HG02973 (cell line): ENCODE data around the gene LSAMP.
A peak's percentile ranks its signal among the peaks of the same experiment; 100 is the strongest.
"Not testable (repeated sequence)": the region's sequence is repeated elsewhere in the genome, so short reads cannot be mapped to it uniquely, and the experiment has no call there.

Source experiments
- ATAC-seq: cut with Tn5 transposase; IDR thresholded peaks from one replicate; pipeline ENCODE4 v1.9.1; 2021; ENCODE audit warnings: moderate library complexity; ENCODE audit not compliant: unreplicated experiment

The LSAMP gene

DNA sequence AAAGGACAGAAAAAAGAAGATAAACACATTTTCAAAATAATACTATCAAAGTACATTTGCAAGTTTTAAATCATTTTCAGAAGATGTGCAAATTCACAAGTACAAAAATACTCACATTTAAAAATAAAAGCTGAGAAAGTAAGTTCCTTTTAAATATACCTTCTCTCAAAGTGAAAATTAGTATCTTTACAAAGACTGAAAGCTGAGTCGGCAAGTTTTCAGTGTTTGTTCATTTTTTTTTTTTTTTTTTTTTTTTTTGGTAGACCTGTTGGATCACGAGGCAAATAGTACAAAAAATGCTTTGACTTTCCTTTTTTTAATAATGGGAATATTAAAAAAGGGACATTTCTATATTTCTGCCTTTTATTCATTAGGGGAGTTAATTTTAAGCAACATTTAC is 317.8 kb downstream of the LSAMP start:
- no peak for ATAC-seq

DNA sequence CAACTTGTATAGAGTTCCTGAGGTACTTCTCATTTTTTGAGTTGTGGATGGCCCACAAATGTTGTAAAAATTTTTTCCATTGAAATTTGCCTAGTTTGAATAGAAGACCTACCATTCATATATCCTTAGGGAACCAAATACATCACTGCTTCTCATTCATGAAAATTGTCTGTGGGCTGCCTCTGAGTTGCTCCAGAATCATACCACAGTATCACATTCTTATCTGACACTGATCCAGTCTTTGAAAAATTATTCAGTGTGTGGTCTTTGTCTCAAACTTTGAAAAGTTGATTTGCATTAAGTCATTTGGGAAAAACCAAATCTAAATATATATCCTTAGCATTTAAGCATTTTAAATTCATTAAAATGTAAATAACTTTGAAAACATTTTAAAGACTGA is 321.1 kb downstream of the LSAMP start:
- ATAC-seq = no peak

DNA sequence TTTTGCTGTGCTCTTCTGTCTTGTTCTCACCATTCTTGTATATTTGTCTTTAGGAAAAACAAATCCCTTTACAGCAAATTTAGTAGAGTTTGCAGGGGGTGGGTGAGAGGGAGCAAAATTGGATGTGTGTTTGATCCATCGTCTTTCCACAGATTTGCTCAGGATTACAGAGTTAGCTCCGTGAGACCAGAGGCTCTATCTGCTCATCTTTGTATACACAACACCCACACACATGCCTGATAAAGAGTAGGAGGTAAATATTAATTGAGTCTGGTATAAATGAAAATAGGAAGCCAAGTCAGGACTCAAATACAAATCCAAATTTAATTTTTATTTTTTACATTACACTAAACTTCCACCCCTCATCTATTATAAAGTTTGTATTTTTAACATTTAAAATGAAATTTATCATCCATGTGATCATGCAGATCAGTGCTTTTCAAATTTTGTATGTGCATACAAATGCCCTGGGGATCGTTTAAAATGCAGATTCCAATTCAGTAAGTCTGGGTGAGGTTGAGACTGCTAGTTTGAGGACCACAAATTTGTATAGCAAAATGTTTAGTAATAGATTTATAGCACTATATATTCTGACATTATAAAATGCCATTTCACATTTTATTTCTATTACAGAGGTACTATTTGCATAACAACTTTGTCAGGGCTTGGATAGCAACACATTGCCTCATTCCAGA is 326.7 kb downstream of the LSAMP start:
- no peak for ATAC-seq

DNA sequence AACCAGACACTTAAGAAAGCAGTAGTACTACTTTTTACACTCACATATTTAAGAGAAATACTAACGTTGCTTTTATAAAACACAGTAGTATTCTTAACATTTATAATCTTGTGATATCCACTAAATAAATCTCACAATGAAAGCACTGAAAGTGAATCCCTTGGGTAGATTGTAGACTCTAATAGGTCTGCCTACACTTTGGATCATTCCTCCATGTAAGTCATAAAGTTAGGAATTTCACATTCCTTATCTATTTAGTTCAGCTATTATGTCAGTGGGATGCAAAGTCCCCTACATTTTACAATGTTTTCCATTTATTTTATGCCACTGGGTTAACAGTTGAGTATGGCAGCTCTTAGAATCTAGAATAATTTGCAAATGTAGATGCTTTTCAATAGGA is 330.7 kb downstream of the LSAMP start:
- ATAC-seq = no peak

DNA sequence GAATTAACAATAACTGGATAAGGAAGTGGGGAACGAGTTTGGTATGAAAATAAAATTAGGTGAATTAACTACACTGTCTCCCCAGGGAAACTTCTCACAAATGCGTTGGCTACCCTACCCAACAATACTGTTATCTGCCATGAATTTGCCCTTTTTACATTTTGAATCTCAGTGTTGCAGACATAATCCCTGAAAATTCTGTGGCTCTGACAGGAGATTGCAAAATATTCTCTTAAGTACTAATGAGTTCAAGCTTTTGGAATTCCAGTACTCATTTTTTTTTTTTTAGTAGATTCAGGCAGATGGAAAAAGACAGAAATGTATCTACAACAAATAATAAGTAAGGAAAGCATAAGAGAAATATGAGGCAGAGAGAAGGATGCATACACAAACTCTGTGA is 332.6 kb downstream of the LSAMP start:
- ATAC-seq = no peak

DNA sequence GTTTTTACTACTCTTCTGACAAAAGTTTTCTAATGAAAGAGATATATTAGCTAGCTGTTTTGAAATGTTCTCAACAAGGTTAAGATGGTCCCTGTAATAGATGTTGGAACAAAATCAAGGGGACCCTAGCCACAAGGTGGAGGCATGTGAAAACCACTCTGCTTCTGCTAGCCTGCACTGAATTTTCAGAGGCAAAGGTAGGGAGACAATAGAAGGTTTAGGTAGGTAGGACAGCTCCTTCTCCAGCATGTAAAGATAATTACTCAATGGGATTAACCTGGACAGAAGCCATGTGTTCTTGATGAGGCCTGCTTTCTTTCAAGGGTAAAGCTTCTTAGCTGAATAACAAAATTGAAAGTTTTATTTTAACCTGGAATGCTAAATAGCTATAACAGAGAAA is 333.5 kb downstream of the LSAMP start:
- ATAC-seq = no peak

DNA sequence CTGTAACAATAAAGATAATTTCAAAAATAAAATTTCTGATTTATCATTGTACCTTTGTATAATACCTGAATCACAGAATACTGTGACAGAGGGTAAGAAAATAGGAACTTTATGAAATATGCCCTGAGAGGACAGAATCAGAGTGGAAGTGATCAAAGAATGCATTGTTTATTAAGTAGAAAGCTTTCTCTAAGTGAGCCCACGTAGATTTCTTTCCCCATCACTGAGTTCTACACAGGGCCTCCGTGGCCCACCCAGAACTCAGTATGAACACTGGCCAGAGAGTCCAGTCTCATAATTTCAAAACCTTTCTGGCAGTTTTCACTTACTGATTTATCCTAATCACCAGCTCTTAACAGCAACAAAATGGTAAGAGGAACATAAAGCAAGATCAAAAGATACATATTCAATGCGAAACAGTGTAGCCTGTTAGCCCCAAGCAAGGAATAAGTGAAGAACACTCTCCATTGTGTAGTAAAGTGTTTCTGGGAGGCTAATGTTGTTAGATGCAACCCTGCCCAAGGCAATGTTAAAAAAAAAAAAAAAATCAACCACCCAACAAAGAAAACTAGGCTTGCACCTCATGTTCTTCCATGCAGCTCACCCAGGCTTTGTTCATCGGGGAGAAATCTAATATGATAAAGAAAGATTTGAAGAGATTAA is 341.3 kb downstream of the LSAMP start:
- ATAC-seq = no peak

DNA sequence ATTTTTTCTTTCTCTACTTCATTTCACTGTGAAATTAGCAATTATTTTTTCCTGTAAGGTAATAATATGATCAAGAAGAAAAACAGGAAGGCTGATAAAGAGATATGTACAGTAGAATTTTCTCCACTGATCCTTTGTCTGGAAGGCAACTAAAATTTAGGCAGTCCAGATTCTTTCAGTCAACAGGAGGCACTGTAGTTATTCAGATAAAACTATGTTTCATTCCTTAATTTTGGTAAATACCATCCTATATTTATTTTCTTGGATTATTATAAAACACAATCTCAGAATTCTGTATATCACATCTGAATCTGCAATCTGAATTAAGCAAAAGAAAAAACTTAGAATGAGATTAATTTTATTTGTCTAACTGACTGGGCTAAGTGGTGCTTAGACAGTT is 343.2 kb downstream of the LSAMP start:
- ATAC-seq = no peak

DNA sequence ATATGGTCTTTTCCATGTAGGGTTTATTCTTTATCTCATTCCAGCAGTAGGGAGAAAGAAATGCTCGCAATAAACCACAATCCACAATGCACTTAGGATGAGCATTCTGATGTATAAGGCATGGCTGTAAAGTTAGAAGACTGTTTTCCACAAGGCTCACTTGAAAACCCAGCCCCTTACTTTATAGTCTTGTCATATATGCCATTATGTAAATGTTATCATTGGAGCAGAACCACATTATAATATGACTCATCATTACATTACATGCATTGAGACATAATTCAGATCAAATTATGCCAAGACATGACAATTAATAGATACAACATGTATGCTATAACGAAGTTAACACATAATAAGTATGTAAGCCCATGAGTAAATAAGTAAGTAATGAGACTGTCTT is 348.1 kb downstream of the LSAMP start:
- no peak for ATAC-seq

DNA sequence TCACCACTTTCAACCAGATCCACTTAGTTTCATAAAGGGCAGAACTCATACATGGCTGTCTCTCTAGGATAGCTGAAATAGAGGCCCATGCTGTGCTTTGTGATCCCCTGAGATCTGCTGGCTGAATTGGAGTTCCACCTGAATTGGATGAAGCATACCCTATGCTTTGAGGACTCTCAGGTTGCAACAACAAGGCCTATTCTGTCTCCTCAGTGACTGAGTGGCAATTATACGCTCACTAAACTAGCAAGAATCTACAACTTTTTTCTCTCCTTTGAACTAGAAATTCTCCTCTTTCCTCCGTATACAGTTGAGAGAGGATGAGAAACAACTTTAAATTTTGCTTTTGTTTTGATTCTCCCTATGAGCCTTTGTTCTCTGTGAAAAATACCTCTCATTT is 348.7 kb downstream of the LSAMP start:
- no peak for ATAC-seq

DNA sequence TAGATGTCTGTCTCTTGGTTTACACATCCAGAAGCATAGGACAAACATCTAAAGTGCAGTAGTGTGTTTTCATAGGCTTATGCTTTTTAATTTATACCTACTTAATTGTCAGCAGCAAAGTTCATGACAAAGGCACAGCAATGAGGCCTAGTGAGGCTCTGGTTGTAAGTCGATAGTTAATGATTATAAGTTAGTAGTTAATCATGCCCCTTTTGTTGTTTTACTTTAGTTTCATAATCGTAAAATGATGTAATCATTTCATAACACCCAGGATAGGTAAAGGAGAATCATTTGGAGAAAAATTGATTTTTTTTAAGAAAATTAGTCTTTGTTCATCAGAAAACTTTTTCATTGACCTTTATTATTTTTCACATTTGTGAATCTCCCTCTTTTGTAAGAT is 351.9 kb downstream of the LSAMP start:
- ATAC-seq = no peak

DNA sequence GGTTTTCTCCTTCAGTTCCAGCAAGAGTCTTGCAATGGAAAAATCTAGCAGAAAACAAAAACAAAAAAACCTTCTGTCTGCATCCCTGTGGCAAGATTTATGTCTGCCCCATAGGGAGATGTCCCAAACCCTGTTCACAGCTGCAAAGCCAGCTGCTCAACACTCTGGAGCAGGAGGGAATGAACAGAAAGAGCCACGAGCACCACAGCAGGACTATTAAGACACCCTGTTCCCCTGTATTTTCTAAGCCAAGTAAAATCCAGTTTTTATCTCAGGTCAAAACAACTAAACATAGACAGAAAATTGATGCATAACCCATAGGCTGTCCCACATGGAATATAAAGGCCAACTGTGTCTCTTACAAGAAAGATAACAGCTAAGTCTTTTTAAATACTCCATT is 357.9 kb downstream of the LSAMP start:
- ATAC-seq = no peak

DNA sequence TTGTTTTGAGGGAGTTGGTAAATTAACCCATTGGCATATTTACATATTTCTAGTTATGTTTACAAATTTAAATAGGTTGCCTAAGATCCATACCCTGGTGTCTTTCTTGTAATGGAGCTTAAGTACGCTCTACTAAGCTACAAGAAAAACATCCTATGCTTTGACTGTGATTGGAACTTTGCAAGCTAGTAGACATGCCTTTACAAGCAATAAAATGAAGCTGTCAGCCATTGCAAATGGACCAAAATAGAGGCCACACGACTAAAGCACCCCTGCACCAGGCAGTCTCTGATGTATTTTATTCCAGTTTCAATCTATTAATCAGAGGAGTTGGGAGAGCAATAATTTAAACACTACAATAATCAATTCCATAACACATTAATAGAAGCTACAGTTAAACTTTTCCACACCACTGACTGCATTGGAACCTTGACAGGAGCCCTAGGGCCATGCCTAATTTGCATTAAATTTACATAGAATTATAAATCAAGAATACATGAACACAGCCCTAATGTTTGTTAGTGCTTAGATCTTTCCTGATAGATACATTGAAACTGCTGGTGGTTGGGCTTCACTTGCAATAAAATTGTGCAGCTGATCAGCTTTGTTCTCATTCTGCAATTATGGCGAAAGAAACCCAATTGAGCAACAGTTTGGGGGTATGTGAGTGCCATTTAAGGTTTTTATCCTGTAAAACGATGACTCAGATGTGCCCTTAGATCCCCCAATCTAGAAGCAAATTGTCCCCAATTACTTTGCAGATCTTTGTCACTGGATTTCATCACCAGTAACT is 360.1 kb downstream of the LSAMP start:
- ATAC-seq = no peak

DNA sequence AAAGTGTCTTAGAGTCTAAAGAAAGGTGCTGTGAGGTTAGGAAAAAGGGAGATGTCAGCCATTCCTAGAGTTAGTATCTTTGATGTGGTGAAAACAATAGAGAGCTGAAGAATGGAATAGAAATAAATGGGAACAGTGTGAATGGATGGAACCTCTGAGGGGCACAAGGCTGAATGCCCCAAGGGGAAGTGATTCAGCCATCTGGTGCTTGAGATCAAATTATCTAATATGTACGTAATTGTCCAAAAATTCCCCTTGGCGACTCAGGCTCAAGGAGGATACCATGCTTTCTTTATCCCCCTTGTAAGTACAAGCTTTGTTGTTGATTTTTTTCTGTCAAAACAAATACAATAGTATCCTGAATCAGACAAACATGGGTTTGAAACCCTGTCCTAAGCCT is 361.6 kb downstream of the LSAMP start:
- ATAC-seq = no peak

DNA sequence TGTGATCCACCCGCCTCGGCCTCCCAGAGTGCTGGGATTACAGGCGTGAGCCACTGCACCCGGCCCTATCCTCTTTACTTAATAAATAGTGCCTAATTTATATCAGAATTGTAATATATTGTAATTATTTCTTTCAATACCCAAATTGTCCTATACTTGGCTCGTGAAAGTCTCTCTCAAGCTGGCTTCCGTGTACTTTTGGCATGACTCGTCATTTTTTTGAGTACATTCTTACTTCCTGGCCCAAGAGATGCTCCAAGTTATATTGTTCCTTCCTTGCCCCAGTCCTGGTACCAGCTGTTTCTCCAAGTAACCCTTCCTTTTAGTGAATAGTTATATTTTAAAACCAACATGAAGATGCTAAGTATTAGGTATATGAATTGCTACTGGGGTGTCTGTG is 366.7 kb downstream of the LSAMP start:
- no peak for ATAC-seq

DNA sequence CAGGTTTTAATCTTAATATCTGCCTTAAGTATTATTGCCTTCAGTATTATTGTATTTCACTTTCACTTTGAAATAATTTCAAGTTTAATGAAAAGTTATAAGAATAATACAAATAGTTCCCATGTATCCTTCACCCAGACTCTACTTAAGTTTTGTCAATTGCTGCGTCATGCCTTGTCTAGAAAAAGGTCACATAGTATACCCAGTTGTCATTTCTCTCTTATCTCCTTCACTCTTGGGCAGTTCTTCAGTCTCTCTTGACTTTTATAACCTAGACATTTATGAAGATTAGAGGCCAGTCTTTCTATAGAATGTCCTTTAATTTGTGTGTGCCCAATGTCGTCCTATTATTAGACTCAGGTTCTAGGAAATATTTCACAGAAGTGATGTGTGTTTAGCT is 367.7 kb downstream of the LSAMP start:
- ATAC-seq = no peak

DNA sequence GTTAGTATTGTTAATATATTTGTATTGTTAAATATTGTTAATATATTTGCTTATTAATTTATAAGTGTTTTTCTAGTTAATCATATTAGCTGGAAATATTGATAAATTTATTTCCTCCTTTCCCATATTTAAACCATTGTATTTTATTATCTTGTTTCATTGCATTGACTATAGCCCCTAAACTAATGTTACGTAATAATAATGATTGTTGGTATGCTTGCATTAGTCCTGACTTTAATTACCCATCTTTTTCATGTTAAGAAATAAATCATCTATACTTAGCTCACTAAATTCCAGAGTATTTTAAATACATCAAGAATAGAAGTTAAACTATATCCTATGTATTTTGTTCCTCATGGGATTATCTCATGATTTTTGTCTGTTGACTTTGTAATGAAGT is 368.2 kb downstream of the LSAMP start:
- ATAC-seq = no peak

DNA sequence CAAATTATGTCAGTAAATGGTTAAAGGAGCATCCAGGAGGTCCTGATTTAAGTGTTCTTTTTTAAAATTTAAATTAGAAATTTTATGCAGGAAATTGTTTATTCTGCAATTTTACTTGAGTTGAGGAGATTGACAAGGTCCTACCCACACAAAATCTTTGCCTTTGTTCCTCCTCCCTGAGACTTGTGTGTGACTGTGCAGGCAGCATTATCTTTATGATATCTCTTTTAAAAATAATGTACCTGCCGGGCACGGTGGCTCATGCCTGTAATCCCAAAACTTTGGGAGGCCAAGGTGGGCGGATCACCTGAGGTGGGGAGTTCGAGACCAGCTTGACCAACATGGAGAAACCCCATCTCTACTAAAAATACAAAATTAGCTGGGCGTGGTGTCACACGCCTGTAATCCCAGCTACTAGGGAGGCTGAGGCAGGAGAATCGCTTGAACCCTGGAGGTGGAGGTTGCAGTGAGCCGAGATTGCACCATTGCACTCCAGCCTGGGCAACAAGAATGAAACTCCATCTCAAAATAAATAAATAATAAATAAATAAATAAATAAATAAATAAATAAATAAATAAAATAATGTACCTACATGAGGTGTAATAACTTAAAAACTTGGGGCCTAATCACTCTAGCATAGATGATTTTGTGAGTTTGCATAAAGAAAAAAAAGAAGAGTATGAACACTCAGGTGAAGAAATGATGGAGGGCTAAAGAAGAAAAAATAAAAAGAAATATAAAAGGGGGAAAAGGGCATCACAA is 374.6 kb downstream of the LSAMP start:
- ATAC-seq = not testable (repeated sequence)

DNA sequence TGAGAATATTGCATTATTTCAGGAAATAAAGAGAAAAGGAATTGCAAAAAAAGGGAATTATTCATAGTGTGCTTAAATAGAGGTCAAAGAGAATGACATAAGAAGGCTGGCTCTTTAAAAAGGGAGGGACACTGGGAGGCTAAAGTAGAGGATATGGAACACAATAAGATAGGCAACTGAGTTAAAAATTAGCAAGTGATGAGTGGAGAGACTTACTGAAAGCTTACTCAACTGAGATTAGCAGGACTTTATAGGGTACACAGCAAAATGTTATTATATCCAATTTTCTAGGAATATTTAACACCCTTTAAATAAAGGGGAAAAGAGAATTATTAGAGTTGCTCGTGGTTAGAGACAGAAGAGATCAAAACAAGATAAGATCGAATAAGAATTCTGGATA is 375.2 kb downstream of the LSAMP start:
- ATAC-seq = no peak

DNA sequence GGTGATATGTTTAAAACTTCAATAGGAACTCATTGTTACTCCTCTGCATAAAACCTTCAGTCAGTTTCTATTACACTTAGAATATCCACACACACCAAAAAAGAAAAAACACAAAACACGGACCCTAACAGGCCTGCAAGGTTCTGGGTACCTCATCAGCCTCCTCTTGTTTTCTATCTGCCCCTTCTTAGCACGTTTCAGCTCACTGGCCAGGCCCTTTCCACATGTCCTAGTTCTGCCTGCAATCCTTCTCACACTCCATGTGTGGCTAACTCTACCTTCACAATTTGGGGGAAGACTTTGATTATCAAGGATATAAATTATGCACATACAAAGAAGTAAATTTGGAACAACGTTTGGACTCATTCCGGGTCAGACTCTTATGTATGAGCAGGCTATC is 376.3 kb downstream of the LSAMP start:
- no peak for ATAC-seq

DNA sequence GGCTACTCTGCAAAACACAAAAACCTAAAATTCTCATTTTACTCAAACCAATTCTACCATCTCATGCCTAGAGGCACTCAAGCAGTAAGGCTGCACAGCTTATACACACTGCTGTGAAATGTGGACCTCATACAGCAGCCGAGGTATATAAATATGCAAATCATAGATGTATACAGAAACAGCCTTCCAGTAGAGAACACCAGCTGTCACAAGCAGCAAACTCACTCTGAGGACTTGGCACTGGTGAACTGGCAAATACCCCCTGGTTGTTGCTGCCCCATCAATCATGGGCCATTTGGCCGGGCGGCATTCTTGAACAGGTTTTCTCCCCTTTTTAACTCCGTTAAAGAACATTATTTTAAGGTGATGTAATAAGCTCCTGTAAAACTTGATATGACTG is 378.0 kb downstream of the LSAMP start:
- ATAC-seq = peak; percentile 86
